Measurements from ENCODE around the gene ZNF423. TPM values are rescaled to one million over a fixed set of nuclear protein-coding genes. Genes with fewer than 3 reads are reported as not detected.

ZNF423 gene
- total and polyA plus RNA-seq, 9 of the 15 experiments (the other 6 are each of a cell fraction or from before 2014, with no cell fraction given): not detected

GRCh38 chr16:49725651-49726050, 130.3 kb downstream of the ZNF423 start:
- Histone ChIP-seq H3K79me2 (ENCODE audit: control insufficient read depth, insufficient read depth, low read length) (no peaks in the 10 kb centered on the region), H3K36me3 (ENCODE audit: control insufficient read depth, insufficient read depth, low read length) (no peaks in the 10 kb centered on the region), H3K9ac (ENCODE audit: insufficient read depth in 1 of 2, low read depth in 2 of 2, low read length in 2 of 2) (no peak overlapping the region), H3K9me1 (ENCODE audit: control insufficient read depth, insufficient read depth, low read length) (no peaks in the 10 kb centered on the region), H3K4me3 (no peak overlapping the region), H3K27ac (ENCODE audit: extremely low read depth, low read depth, low read length) (no peak overlapping the region), H3K4me2 (ENCODE audit: insufficient read depth, low read length) (no peak overlapping the region), H3K4me1 (replicated peaks in 1 of 2; ENCODE audit: control insufficient read depth in 2 of 2, insufficient read depth in 2 of 2, low read length in 2 of 2) (no peaks in the 10 kb centered on the region), H3K27me3 (ENCODE audit: control insufficient read depth in 2 of 2, insufficient read depth in 2 of 2, low read length in 2 of 2) (peaks cover 10 to 38% of the 10 kb centered on the region in 2 experiments), H3K9me3 (replicated peaks; ENCODE audit: control insufficient read depth, insufficient read depth, low read depth, low read length) (no peaks in the 10 kb centered on the region), H4K20me1 (replicated peaks; ENCODE audit: control insufficient read depth, insufficient read depth, low read length) (no peaks in the 10 kb centered on the region; the same call in 1 of the 2 replicates), H2AFZ (ENCODE audit: low read depth, low read length) (no peak overlapping the region)
- BruUV-seq (replicated peaks): no TSS peak
- no peak for DNase-seq (ENCODE audit: extremely low read depth in 1 of 4, low spot score in 3 of 4)
- no peak for ATAC-seq
- WGBS (ENCODE audit: insufficient coverage, low coverage, missing lambda C conversion rate): 0% methylated on average over 8 of the region's 8 CpGs
- in situ Hi-C loops (cut with MboI): no loop called here
- intact Hi-C loops (cut with micrococcal nuclease): no loop called here
- POLR2A ChIA-PET: no interaction called here
- CTCF ChIA-PET (ENCODE audit: low intra/inter-chr PET ratio): no interaction called here
- TF ChIP-seq ZKSCAN1 (IDR thresholded peaks at IDR 0.05; ENCODE audit: low read depth, low read length): no peak
- no peak for TF ChIP-seq PCBP1 (IDR thresholded peaks at IDR 0.05; ENCODE audit: low read depth, low read length, poor library complexity, severe bottlenecking)
- TF ChIP-seq ETV5 (CRISPR knock-in tag; IDR thresholded peaks at IDR 0.05; ENCODE audit: low read depth): no peak
- no peak for TF ChIP-seq TGIF2 (CRISPR knock-in tag; IDR thresholded peaks at IDR 0.05)
- TF ChIP-seq ZNF507 (tag; conservative IDR thresholded peaks at IDR 0.05): no peak
- TF ChIP-seq RBM25 (IDR thresholded peaks at IDR 0.05; ENCODE audit: low read depth, low read length, severe bottlenecking): no peak
- no peak for TF ChIP-seq HDGF (IDR thresholded peaks at IDR 0.05)
- TF ChIP-seq HDAC6 (IDR thresholded peaks at IDR 0.05; ENCODE audit: low read depth, low read length): no peak
- TF ChIP-seq TSC22D4 (tag; IDR thresholded peaks at IDR 0.05): no peak
- no peak for TF ChIP-seq ZNF232 (CRISPR knock-in tag; IDR thresholded peaks at IDR 0.05)
- no peak for TF ChIP-seq CHD1 (IDR thresholded peaks at IDR 0.05; ENCODE audit: low read length)
- TF ChIP-seq ATF3 (IDR thresholded peaks at IDR 0.05): no peak
- no peak for TF ChIP-seq ATF3 (CRISPR knock-in tag; conservative IDR thresholded peaks at IDR 0.05)
- no peak for TF ChIP-seq SAP30 (IDR thresholded peaks at IDR 0.05; ENCODE audit: borderline replicate concordance, insufficient read depth, low read depth, low read length, poor library complexity, severe bottlenecking)
- TF ChIP-seq TRIM24 (IDR thresholded peaks at IDR 0.05): no peak
- no peak for TF ChIP-seq ZNF282 (CRISPR knock-in tag; IDR thresholded peaks at IDR 0.05)
- TF ChIP-seq ZNF217 (CRISPR knock-in tag; IDR thresholded peaks at IDR 0.05): no peak
- no peak for TF ChIP-seq STAT6 (CRISPR knock-in tag; IDR thresholded peaks at IDR 0.05)
- FAIRE-seq: no peak
